HCT116 (cell line): Measurements from ENCODE around the gene PEDS1.

Experiments
- CEBPB ChIP-seq: IDR thresholded peaks from 2 replicates; pipeline ENCODE4 v1.6.1; 2012; ENCODE audit warnings: low read depth
- CTCF ChIP-seq, 3 experiments: fragments of 200-600 bp in 1 of 3; sonication (generic) in 1 of 3; IDR thresholded peaks in 2 of 3; conservative IDR thresholded peaks in 1 of 3; 2 replicates each; pipeline ENCODE4 v1.5.1; 2012 to 2017; ENCODE audit warnings: low read depth in 2 of 3, low read length in 2 of 3, antibody characterized with exemption in 1 of 3, borderline replicate concordance in 1 of 3, control low read depth in 1 of 3, mild to moderate bottlenecking in 1 of 3, mixed read lengths in 1 of 3, mixed run types in 1 of 3, moderate library complexity in 1 of 3; ENCODE audit not compliant: insufficient read depth in 1 of 3
- ELF1 ChIP-seq: IDR thresholded peaks from 2 replicates; pipeline ENCODE4 v1.6.1; 2012; ENCODE audit warnings: low read depth, borderline replicate concordance
- EZH2 ChIP-seq: fragments of 200-600 bp; sonication (generic); IDR thresholded peaks from 2 replicates; pipeline ENCODE4 v1.6.1; 2017; ENCODE audit warnings: antibody characterized with exemption, mixed run types
- EZH2phosphoT487 ChIP-seq: fragments of 200-600 bp; IDR thresholded peaks from 2 replicates; pipeline ENCODE4 v1.6.1; 2018; ENCODE audit warnings: antibody characterized with exemption, borderline replicate concordance
- JUND ChIP-seq: IDR thresholded peaks from 2 replicates; pipeline ENCODE4 v1.6.1; 2012
- POLR2AphosphoS5 ChIP-seq: IDR thresholded peaks from 2 replicates; pipeline ENCODE4 v1.6.1; 2011; ENCODE audit warnings: mild to moderate bottlenecking, low read depth, low read length, moderate library complexity
- REST ChIP-seq: IDR thresholded peaks from 2 replicates; pipeline ENCODE4 v1.6.1; 2012; ENCODE audit warnings: low read depth
- SIN3A ChIP-seq: IDR thresholded peaks from 2 replicates; pipeline ENCODE4 v1.6.1; 2012; ENCODE audit warnings: low read depth
- SP1 ChIP-seq: IDR thresholded peaks from 2 replicates; pipeline ENCODE4 v1.6.1; 2012; ENCODE audit warnings: low read depth

GRCh38 chr20:50182346-50182745 lies 28.8 kb upstream of the PEDS1 start:
- no peak for TF ChIP-seq CTCF (IDR thresholded peaks at IDR 0.05 in 2 of 3, conservative IDR thresholded peaks at IDR 0.05 in 1 of 3; ENCODE audit: borderline replicate concordance in 1 of 3, insufficient read depth in 1 of 3, low read depth in 2 of 3, low read length in 2 of 3)
- TF ChIP-seq JUND = no peak
- TF ChIP-seq SP1 = no peak
- TF ChIP-seq EZH2phosphoT487 = no peak
- TF ChIP-seq EZH2 = no peak
- no peak for TF ChIP-seq REST
- TF ChIP-seq POLR2AphosphoS5 = no peak
- no peak for TF ChIP-seq ELF1
- no peak for TF ChIP-seq CEBPB
- TF ChIP-seq SIN3A = no peak
